Esophagus muscularis mucosa (tissue), 4 donors: ENCODE data around the gene PLCL1. TPM values are rescaled to one million over a fixed set of nuclear protein-coding genes. Genes with fewer than 3 reads are reported as not detected.

Source experiments
- DNase-seq: peaks from one replicate; pipeline ENCODE4 v3.0.0-alpha.2; 2017; ENCODE audit errors: extremely low spot score
- H3K27ac ChIP-seq, 4 donors: fragments of 200-600 bp; sonication (generic); replicated peaks in 1 of 4; 1 replicate in 3 of 4; 2 replicates in 1 of 4; pipeline ENCODE4 v1.5.1; 2016 to 2019; ENCODE audit warnings: mild to moderate bottlenecking in 1 of 4
- H3K27me3 ChIP-seq, 4 donors: fragments of 200-600 bp; sonication (generic); one replicate each; pipeline versions ENCODE4 v1.5.1 to v1.6.0; 2016 to 2019
- H3K36me3 ChIP-seq, 4 donors: fragments of 200-600 bp; sonication (generic); one replicate each; pipeline ENCODE4 v1.5.1; 2016 to 2019
- H3K4me1 ChIP-seq, 4 donors: fragments of 200-600 bp; sonication (generic); one replicate each; pipeline ENCODE4 v1.5.1; 2016 to 2019
- H3K4me3 ChIP-seq, 4 donors: fragments of 200-600 bp; sonication (generic); 1 replicate in 2 of 4; 2 replicates in 2 of 4; pipeline ENCODE4 v1.5.1; 2016 to 2019; ENCODE audit warnings: mild to moderate bottlenecking in 4 of 4, moderate library complexity in 1 of 4
- H3K9me3 ChIP-seq, 4 donors: fragments of 200-600 bp; sonication (generic); 1 replicate in 3 of 4; 2 replicates in 1 of 4; pipeline ENCODE4 v1.5.1; 2016 to 2019
- CTCF ChIP-seq, 3 experiments: fragments of 200-600 bp in 2 of 3; fragments of 450-650 bp in 1 of 3; sonication (generic) in 2 of 3; IDR thresholded peaks; one replicate each; pipeline ENCODE4 v1.5.1; 2017 to 2019; ENCODE audit warnings: antibody characterized with exemption in 3 of 3, mild to moderate bottlenecking in 2 of 3, moderate library complexity in 1 of 3
- EP300 ChIP-seq: sonication (generic); formaldehyde crosslinking; IDR thresholded peaks from one replicate; pipeline ENCODE4 v1.6.1; 2017; ENCODE audit warnings: antibody characterized with exemption
- POLR2A ChIP-seq: fragments of 450-650 bp; IDR thresholded peaks from one replicate; pipeline ENCODE4 v1.6.1; 2017; ENCODE audit warnings: antibody characterized with exemption, moderate library complexity, mild to moderate bottlenecking, low read depth
- POLR2AphosphoS5 ChIP-seq, 2 donors: sonication (generic); formaldehyde crosslinking; IDR thresholded peaks; one replicate each; pipeline ENCODE4 v1.6.1; 2017; ENCODE audit warnings: antibody characterized with exemption in 2 of 2
- WGBS: methylation state at CpG from one replicate; pipeline ENCODE4 v1.1.5; 2018; 5-methylcytosine and 5-hydroxymethylcytosine counted together
- intact Hi-C: fragments of 100-400 bp; cut with DNase I; formaldehyde crosslinking; loops from one replicate; pipeline ENCODE4 v1.15.1; 2023
- total RNA-seq, 4 donors: library from RNA; depleted of rRNA; stranded (reverse); fragments of >200 nt; gene quantifications; one replicate each; pipeline versions ENCODE4 v1.1.0 to v1.2.1, GENCODE V29; 2016

PLCL1 gene
- total RNA-seq, 4 donors from 2014 or later: 67.3 to 86.2 (median 79.2) TPM

- H3K36me3 ChIP-seq: no peaks in the 10 kb centered on the region
- TF ChIP-seq CTCF (IDR thresholded peaks at IDR 0.05) (no peak), POLR2AphosphoS5 (IDR thresholded peaks at IDR 0.05) (no peak), POLR2A (no peak), EP300 (no peak)
- intact Hi-C loops: no loop called here
- H3K27me3 ChIP-seq: no peaks in the 10 kb centered on the region
- H3K9me3 ChIP-seq: peaks cover 0 to 10% (median 3%) of the 10 kb centered on the region in 4 donors
- no peak for DNase-seq
- peaks cover 9 to 28% (median 15%) of the 10 kb centered on the region in 4 donors for H3K4me1 ChIP-seq
- no peak overlapping the region for H3K4me3 ChIP-seq
- H3K27ac ChIP-seq: no peak overlapping the region
Measured at GRCh38 chr2:197964720-197965119, 160.3 kb downstream of the PLCL1 start.

- TF ChIP-seq CTCF (IDR thresholded peaks at IDR 0.05): no peak
- no peak for TF ChIP-seq POLR2AphosphoS5 (IDR thresholded peaks at IDR 0.05)
- no peak for TF ChIP-seq POLR2A
- TF ChIP-seq EP300: no peak
- no peaks in the 10 kb centered on the region for H3K27me3 ChIP-seq
- H3K4me3 ChIP-seq: no peak overlapping the region
- H3K9me3 ChIP-seq: peaks cover 0 to 10% (median 3%) of the 10 kb centered on the region in 4 donors
- H3K36me3 ChIP-seq: no peaks in the 10 kb centered on the region
- intact Hi-C loops: no loop called here
- DNase-seq: no peak
- no peak overlapping the region for H3K27ac ChIP-seq
- H3K4me1 ChIP-seq: peaks cover 4 to 17% (median 13%) of the 10 kb centered on the region in 4 donors
Measured at GRCh38 chr2:197965756-197966155, 161.4 kb downstream of the PLCL1 start.

GRCh38 chr2:197969391-197969893 is 165.0 kb downstream of the PLCL1 start:
- H3K27ac ChIP-seq: no peak overlapping the region
- no peaks in the 10 kb centered on the region for H3K36me3 ChIP-seq
- H3K4me1 ChIP-seq: peaks cover 26 to 40% (median 33%) of the 10 kb centered on the region in 4 donors
- H3K9me3 ChIP-seq: peaks cover 0 to 6% (median under 1%) of the 10 kb centered on the region in 4 donors
- no peaks in the 10 kb centered on the region for H3K27me3 ChIP-seq
- no peak for DNase-seq
- H3K4me3 ChIP-seq: no peak overlapping the region
- TF ChIP-seq POLR2A: no peak
- TF ChIP-seq POLR2AphosphoS5 (IDR thresholded peaks at IDR 0.05): no peak
- no peak for TF ChIP-seq CTCF (IDR thresholded peaks at IDR 0.05)
- no peak for TF ChIP-seq EP300
- intact Hi-C loops: no loop called here

GRCh38 chr2:197972061-197972460 is 167.7 kb downstream of the PLCL1 start:
- 28% methylated on average over 2 of the region's 2 CpGs for WGBS
- TF ChIP-seq CTCF (IDR thresholded peaks at IDR 0.05) (no peak), POLR2AphosphoS5 (IDR thresholded peaks at IDR 0.05) (peak in 1 of 2 donors; percentile 59)
- DNase-seq: no peak

GRCh38 chr2:197972587-197972986 is 168.2 kb downstream of the PLCL1 start:
- no peaks in the 10 kb centered on the region for H3K36me3 ChIP-seq
- WGBS: 86% methylated on average over 2 of the region's 2 CpGs
- TF ChIP-seq POLR2AphosphoS5 (IDR thresholded peaks at IDR 0.05) (no peak), POLR2A (no peak), EP300 (no peak), CTCF (IDR thresholded peaks at IDR 0.05) (no peak)
- intact Hi-C loops: no loop called here
- H3K4me1 ChIP-seq: peaks cover 29 to 45% (median 37%) of the 10 kb centered on the region in 4 donors
- no peak for DNase-seq
- H3K27me3 ChIP-seq: no peaks in the 10 kb centered on the region
- H3K9me3 ChIP-seq: no peaks in the 10 kb centered on the region
- H3K27ac ChIP-seq: peak overlapping the region; percentile 1 to 59 (median 18)
- H3K4me3 ChIP-seq: no peak overlapping the region

More at GRCh38 chr2:197972061-197972460, 167.7 kb downstream of the PLCL1 start:
- intact Hi-C loops: no loop called here
- Histone ChIP-seq H3K27ac (peak overlapping the region; percentile 1 to 59 (median 18)), H3K4me1 (peaks cover 29 to 47% (median 36%) of the 10 kb centered on the region in 4 donors), H3K9me3 (no peaks in the 10 kb centered on the region), H3K36me3 (no peaks in the 10 kb centered on the region), H3K27me3 (no peaks in the 10 kb centered on the region), H3K4me3 (no peak overlapping the region)
